Keratinocyte (primary cell): ENCODE measurements around the gene RAB11FIP4. TPM values are rescaled to one million over a fixed set of nuclear protein-coding genes. Genes with fewer than 3 reads are reported as not detected.

Experiments used
- DNase-seq: peaks from one replicate; pipeline ENCODE4 v3.0.0-alpha.2; 2011; ENCODE audit warnings: low read depth, missing footprints, low spot score
- FAIRE-seq: peaks from 2 replicates; lab custom pipeline; 2011; peaks lifted over from hg19 to GRCh38; lab: Jason Lieb, UNC
- H2AFZ ChIP-seq: 2 replicates; pipeline ENCODE4 v1.6.0; 2012; ENCODE audit warnings: low read length, control low read depth, inconsistent platforms; ENCODE audit not compliant: control insufficient read depth
- H3K27ac ChIP-seq: 2 replicates; pipeline ENCODE4 v1.5.1; 2011; ENCODE audit warnings: low read length; ENCODE audit not compliant: control insufficient read depth, insufficient read depth
- H3K27me3 ChIP-seq: 3 replicates; pipeline ENCODE4 v1.6.0; 2011; ENCODE audit warnings: low read length; ENCODE audit not compliant: control insufficient read depth, insufficient read depth; ENCODE audit errors: extremely low read depth
- H3K36me3 ChIP-seq, 2 experiments: 2 replicates in 1 of 2; 3 replicates in 1 of 2; pipeline ENCODE4 v1.5.1; 2011; ENCODE audit warnings: low read length in 2 of 2, mild to moderate bottlenecking in 1 of 2; ENCODE audit not compliant: control insufficient read depth in 2 of 2, insufficient read depth in 2 of 2; ENCODE audit errors: extremely low read depth in 1 of 2
- H3K4me1 ChIP-seq: 3 replicates; pipeline ENCODE4 v1.5.1; 2011; ENCODE audit warnings: low read length; ENCODE audit not compliant: control insufficient read depth, insufficient read depth; ENCODE audit errors: extremely low read depth
- H3K4me2 ChIP-seq: 3 replicates; pipeline ENCODE4 v1.6.0; 2011; ENCODE audit warnings: low read depth, low read length; ENCODE audit not compliant: control insufficient read depth, insufficient read depth; ENCODE audit errors: extremely low read depth
- H3K4me3 ChIP-seq, 3 experiments: fragments of 200-600 bp in 1 of 3; sonication (generic) in 1 of 3; 2 replicates in 2 of 3; 3 replicates in 1 of 3; pipeline ENCODE4 v1.5.1; 2011 to 2016; ENCODE audit warnings: low read length in 3 of 3, mild to moderate bottlenecking in 3 of 3, control low read depth in 2 of 3, inconsistent platforms in 1 of 3, low read depth in 1 of 3, mixed read lengths in 1 of 3, mixed run types in 1 of 3, moderate library complexity in 1 of 3; ENCODE audit not compliant: control insufficient read depth in 2 of 3, insufficient read depth in 2 of 3; ENCODE audit errors: extremely low read depth in 1 of 3
- H3K79me2 ChIP-seq: 2 replicates; pipeline ENCODE4 v1.6.0; 2012; ENCODE audit warnings: low read length; ENCODE audit not compliant: control insufficient read depth, insufficient read depth
- H3K9ac ChIP-seq: 3 replicates; pipeline ENCODE4 v1.6.0; 2011; ENCODE audit warnings: low read length; ENCODE audit not compliant: control insufficient read depth, insufficient read depth; ENCODE audit errors: extremely low read depth
- H3K9me1 ChIP-seq: 3 replicates; pipeline ENCODE4 v1.6.0; 2011; ENCODE audit warnings: low read length; ENCODE audit not compliant: control insufficient read depth, insufficient read depth; ENCODE audit errors: extremely low read depth
- H3K9me3 ChIP-seq: 2 replicates; pipeline ENCODE4 v1.5.1; 2012; ENCODE audit warnings: low read depth, low read length; ENCODE audit not compliant: control insufficient read depth
- H4K20me1 ChIP-seq: 3 replicates; pipeline ENCODE4 v1.6.0; 2011; ENCODE audit warnings: low read length; ENCODE audit not compliant: control insufficient read depth, insufficient read depth; ENCODE audit errors: extremely low read depth
- CTCF ChIP-seq, 3 experiments: IDR thresholded peaks in 1 of 3; conservative IDR thresholded peaks in 1 of 3; optimal IDR thresholded peaks in 1 of 3; 2 replicates in 2 of 3; 3 replicates in 1 of 3; pipeline versions ENCODE3 to v1.5.1; 2011; ENCODE audit warnings: low read length in 3 of 3, mild to moderate bottlenecking in 3 of 3, moderate library complexity in 2 of 3, control low read depth in 1 of 3, inconsistent platforms in 1 of 3; ENCODE audit not compliant: insufficient read depth in 2 of 3; ENCODE audit errors: extremely low read depth in 1 of 3
- EZH2 ChIP-seq: IDR thresholded peaks from one replicate; pipeline ENCODE4 v1.6.1; 2012; ENCODE audit warnings: inconsistent platforms, mild to moderate bottlenecking, low read length, moderate library complexity
- dilution Hi-C: fragments of 300-500 bp; cut with MboI; formaldehyde crosslinking; loops from one replicate; pipeline ENCODE4 v1.7.0; 2020; ENCODE audit warnings: low sequenced_read_pairs; ENCODE audit not compliant: extremely low pct_ligation_motif_present
- polyA plus RNA-seq, 5 experiments: library from polyadenylated mRNA; depleted of rRNA in 3 of 5; stranded (reverse) in 3 of 5; stranded (forward) in 1 of 5; unstranded in 1 of 5; fragments of >200 nt; gene quantifications; 1 replicate in 1 of 5; 2 replicates in 3 of 5; 3 replicates in 1 of 5; pipeline versions ENCODE4 v1.2.1 to v1.2.3, GENCODE V29; 2011 to 2012; ENCODE audit warnings: missing spikeins in 2 of 5, low read depth in 1 of 5, low replicate concordance in 1 of 5

Gene RAB11FIP4
- polyA plus RNA-seq, 1 donor (not counting 4 experiments of a cell fraction or from before 2014, with no cell fraction given), result 9.1 TPM

- Histone ChIP-seq H4K20me1 (no peaks in the 10 kb centered on the region), H3K4me2 (no peak overlapping the region), H2AFZ (no peak overlapping the region), H3K9ac (no peak overlapping the region), H3K4me3 (no peak overlapping the region), H3K27ac (no peak overlapping the region), H3K9me1 (no peaks in the 10 kb centered on the region), H3K9me3 (no peaks in the 10 kb centered on the region), H3K27me3 (peaks cover 6% of the 10 kb centered on the region), H3K79me2 (no peaks in the 10 kb centered on the region), H3K36me3 (no peaks in the 10 kb centered on the region), H3K4me1 (no peaks in the 10 kb centered on the region)
- FAIRE-seq (no peak), DNase-seq (no peak)
- dilution Hi-C loops, result no loop called here
- TF ChIP-seq EZH2, result no peak
- TF ChIP-seq CTCF (optimal IDR thresholded peaks at IDR 0.05 in 1 of 3, IDR thresholded peaks at IDR 0.05 in 1 of 3, conservative IDR thresholded peaks at IDR 0.05 in 1 of 3; ENCODE audit: extremely low read depth in 1 of 3, insufficient read depth in 2 of 3, low read length in 3 of 3), result no peak
These were observed 14.5 kb downstream of the RAB11FIP4 start for GRCh38 chr17:31405890-31406371.

- Histone ChIP-seq H3K4me3 (no peak overlapping the region), H3K9ac (no peak overlapping the region), H4K20me1 (no peaks in the 10 kb centered on the region), H3K4me2 (no peak overlapping the region), H3K36me3 (no peaks in the 10 kb centered on the region), H2AFZ (no peak overlapping the region), H3K9me3 (no peaks in the 10 kb centered on the region), H3K9me1 (no peaks in the 10 kb centered on the region), H3K4me1 (no peaks in the 10 kb centered on the region), H3K27ac (no peak overlapping the region), H3K79me2 (no peaks in the 10 kb centered on the region), H3K27me3 (peaks cover 21% of the 10 kb centered on the region)
- FAIRE-seq, result no peak
- TF ChIP-seq EZH2 (no peak), CTCF (optimal IDR thresholded peaks at IDR 0.05 in 1 of 3, IDR thresholded peaks at IDR 0.05 in 1 of 3, conservative IDR thresholded peaks at IDR 0.05 in 1 of 3; ENCODE audit: extremely low read depth in 1 of 3, insufficient read depth in 2 of 3, low read length in 3 of 3) (no peak)
- dilution Hi-C loops, result no loop called here
- no peak for DNase-seq
These were observed 17.1 kb downstream of the RAB11FIP4 start for GRCh38 chr17:31408586-31408985.
